ENCODE measurements around the gene ANXA5.
A peak's percentile ranks its signal among the peaks of the same experiment; 100 is the strongest.
"Not testable (repeated sequence)": the region's sequence is repeated elsewhere in the genome, so short reads cannot be mapped to it uniquely, and the experiment has no call there.

The ANXA5 gene

DNA sequence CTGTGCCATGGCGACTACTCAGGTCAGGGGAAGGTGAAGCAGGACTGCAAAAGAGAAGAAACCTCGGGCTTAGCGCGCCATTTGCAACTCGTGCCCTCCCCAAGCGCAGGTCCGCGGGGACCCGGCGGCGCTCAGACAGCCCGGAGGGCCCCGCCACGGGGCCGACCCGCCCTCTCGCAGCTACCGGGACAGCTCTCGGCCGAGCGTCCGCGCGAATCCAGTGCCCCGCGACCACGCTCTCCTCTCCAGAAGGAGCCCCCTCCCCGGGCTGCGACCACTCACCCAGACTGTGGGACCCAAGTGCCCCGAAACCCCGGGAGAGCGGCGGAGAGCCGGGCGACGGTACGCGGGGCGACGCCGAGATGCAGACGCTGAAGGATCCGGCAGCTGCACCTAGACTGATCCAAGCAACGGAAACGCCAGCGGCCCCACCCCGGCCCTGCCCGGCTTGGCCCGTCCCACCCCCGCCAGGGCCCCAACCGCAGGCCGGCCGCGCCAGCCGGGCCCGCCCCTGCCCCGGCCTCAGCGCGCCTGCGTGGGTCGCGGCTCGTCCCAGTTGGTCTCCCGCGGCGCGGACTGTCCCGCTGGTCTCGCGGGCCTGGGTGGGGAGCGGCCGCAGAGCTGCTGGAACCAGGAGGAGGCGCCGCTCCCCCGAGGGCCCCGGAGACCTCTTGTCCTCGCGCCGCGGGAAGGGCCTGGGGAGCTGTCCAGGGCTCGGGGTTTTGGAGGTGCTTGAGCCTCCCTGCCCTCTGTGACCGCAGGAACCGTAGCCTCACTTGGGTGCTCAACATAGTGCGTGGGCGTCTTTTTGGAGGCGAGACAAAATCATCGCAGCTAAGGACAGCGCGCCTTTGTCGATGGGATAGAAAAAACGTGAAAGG, at the start of gene ANXA5:
TSS of gene ANXA5 (minus strand) at position 400 of the 881 bp plus-strand sequence. CDS start at position 9, 391 bp downstream.
- DNase-seq = peak; percentile 15

DNA sequence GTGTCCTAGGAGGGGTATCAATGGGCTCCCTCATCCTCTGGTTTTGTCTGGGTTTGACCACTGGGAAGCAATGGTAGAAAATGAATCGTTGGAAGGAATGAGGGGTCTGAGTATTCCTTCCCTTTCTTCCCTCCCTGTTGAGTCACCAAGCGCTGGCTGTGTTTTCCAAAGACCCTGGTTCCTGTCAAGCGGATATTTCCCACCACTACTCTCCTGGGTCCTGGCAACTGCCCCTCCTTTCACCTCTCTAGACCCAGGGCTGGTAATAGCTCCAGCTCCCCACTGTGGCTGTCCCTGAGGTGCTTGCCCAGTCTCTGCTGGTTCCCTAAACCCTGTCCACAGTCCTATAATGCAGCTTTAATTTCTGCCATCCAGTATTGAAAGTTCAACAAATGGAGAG, 46.0 kb upstream of the ANXA5 start:
- DNase-seq = no peak

DNA sequence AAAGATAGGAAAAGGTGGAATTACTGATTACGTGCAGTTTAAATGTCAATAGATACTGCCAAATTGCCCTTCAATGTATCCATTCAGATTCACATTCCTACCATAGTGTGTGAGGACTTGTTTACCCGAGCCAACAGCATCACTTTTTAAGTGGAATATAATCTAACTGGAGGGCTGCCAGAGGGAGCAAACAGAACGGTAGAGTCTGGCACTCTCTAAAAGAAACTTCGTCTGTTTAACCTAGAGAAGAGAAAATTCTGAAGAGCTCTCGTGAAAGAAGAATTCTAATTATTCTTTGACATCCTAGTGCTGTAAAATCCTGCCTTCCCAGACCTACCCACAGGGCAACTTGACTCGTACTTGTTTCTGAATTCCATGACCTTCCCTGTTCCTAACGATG, 45.0 kb upstream of the ANXA5 start:
- DNase-seq = no peak

DNA sequence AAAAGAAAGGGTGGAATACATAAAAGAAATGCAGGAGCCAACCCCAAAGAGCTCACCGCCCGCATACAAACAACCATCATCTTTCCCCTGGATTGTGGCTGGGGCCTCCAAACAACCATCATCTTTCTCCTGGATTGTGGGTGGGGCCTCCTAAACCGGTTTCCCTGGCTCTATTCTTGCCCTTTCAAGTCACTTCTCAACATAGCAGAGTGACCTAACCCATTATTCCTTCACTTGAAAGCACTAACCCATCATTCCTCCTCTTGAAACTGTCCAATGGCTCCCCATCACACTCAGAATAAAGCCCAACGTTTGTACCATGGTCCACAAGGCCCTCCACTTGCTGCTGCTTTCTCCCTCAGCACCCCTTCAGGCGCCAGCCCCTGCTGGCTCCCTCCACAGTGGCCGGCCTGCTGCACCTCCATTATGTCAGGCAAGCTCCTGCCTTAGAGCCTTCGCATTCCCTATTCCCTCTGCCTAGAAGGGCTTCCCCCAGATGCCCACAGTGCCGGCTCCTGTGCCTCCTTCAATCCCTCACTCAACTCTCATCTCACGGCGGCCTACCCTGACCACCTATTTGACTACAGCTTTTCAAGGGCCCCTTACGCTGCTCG, 44.1 kb upstream of the ANXA5 start:
- no peak for DNase-seq

DNA sequence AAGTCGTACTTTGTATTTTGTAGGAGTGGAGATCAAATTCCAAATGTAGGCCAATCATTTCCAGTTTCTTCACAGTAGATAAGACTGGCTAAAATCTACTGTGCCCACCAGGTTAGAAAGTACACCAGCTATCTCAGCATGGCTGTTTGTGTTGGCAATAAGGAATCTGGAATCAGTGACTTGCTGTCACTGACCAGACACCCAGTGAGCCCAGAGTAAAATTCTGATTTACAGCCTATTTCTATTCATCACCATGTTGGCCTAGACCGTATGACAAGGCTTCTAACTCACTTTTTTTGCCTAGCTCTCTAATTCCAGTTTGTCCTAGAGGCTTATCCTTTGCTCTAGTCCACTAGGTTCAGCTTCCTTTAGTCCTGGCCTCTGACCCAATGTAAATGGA, 42.8 kb upstream of the ANXA5 start:
- DNase-seq = no peak

DNA sequence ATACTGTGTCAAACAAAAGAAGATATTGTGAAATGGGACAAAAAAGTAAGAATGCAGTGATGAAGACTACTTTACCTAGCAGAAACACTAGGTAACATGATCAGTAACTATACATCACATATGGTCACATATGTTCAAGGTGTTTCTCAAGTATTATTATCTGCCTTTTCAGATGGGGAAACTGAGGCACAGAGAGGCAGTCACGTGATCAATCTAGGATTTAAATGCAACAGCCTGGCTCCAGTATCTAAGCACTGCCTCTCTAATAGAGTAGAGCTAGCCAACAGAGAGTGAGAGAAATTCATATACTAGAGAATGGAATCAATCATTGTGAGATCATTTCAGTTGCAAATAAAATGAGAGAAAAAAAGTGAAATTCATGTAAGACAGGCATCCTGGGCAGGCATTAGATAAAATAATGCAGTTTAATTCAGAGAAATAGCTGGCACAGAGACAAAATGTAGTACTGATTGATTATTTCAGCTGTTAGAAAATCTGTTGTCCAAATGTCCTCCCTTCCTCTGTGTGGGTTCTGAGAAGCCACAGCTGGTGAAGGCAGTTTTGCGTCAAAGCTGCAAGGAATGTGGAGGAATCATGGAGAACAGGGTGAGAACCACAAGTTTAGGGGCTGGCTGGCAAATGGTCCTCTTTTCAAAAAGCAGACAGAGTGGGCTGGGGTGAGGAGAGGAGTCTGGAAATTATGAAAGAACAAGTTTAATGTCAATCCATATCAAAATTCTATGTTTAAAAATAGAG, 42.2 kb upstream of the ANXA5 start:
- DNase-seq = no peak

DNA sequence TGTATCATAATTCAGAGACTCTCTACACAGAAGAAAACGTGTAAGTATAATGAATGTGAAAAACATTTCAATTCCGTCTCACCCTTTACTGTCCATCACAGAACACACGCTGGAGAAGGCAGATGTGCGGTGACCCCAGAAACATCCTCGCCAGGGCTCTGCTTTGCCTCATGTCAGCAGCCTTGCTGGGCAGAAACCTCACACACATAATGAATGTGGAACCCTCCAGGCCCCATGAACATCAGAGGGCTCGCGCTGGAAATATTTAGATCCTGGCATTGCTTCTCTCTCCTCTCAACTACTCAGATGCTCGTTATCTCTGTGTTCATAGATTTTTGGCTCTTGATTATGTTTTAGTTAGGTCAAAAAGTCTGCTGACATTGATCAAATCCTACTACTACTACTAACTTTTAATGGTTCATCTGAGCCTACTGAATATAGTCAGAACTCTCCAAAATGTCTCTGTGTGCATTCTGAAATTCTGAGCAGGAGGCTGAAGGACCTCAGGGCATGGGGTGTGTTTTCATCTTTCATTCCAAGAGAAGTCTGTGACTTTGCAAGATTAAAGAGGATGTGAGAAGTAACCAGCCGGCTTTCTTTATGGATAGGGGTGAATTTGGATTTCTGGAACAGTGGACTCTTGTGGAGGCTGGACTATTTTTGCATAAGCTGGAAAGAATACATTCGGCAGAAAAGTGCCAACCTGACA, 41.2 kb upstream of the ANXA5 start:
- DNase-seq = no peak

DNA sequence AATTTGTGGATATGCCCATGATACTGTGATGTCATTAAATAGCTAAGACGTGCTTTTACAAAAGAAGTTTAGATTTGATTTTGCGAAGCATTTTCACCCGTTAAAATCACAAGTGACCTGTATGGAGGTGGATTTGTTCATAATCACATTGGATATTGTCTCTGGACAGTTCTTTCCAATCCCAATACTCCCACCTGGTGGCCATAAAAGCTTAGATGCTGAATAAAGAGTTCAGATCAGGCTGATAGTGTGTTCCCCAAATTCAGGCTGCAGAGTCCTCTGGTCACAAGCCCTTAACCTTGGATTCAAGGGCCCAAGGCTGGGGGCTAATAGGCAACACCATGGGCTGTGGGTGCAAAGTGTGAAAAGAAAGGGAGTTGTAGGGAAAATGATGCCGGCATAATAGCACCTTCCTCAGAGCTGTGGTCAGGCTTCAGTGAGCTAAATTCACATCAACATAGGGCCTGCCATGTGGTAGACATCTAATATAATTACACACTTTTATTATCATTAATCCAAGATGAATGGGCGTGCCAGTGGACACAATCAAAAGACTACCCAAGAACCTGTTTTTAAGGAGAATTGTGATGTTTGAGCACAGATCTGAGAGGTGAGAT, 40.1 kb upstream of the ANXA5 start:
- no peak for DNase-seq

DNA sequence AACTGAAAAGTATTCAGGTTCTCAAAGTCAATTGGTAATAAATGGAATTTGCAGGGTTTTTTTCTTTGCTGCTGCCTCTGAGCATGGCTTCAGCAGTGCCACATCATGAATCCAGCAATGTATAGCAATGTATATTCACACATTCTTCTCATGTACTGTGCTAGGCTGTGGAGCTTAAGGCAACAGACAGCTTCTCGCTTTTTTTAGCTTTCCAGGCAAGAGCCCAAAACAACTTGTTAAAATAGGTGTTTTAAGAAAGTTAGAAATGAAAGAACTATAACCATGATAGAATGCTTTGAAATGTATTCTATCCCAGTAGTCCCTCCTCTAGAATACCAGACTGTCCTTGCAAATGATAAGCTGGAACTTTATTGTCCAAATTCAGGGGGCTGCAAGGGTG, 37.8 kb upstream of the ANXA5 start:
- no peak for DNase-seq

DNA sequence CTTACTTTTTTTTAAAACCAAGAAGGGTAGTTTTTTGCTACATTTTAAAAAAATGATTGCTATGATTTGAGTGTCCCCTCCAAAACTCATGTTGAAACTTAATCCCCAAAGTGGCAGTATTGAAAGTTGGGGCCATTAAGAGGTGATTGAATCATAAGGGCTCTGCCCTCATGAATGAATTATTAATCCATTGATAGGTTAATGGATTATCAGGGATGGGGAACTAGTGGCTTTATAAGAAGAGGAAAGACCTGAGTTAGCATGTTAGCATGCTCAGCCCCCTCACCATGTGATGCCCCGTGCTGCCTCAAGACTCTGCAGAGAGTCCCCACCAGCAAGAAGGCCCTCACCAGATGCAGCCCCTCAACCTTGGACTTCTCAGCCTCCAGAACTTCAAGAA, 37.2 kb upstream of the ANXA5 start:
- DNase-seq = no peak

DNA sequence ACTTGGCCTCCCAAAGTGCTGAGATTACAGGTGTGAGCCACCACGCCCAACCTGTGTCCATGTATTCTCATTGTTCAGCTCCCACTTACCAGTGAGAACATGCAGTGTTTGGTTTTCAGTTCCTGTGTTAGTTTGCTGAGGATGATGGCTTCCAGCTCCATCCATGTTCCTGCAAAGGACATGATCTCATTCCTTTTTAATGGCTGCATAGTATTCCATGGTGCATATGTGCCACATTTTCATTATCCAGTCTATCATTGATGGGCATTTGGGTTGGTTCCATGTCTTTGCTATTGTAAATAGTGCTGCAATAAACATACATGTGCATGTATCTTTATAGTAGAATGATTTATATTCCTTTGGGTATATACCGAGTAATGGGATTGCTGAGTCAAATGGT, 33.0 kb upstream of the ANXA5 start:
- DNase-seq = not testable (repeated sequence)

DNA sequence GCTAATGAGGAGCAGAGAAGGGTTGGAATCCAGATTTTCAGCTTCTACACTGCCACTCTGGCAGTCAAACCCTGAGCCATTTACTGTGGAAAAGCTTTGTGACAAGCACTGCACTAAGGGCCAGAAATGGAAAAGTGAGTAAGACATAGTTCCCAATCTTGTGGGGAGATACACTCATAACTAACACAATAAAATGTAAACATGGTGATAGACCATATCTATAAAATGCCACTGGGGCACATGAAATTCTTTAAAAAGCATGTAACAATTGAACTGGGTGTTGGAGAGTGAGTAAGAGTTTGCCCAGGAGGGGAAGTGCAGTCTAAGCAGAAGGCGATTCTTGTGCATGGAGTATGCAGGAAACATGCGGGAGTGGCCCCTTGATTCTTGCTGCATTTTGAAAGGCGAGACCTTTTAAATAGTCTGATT, 32.0 kb upstream of the ANXA5 start:
- no peak for DNase-seq

DNA sequence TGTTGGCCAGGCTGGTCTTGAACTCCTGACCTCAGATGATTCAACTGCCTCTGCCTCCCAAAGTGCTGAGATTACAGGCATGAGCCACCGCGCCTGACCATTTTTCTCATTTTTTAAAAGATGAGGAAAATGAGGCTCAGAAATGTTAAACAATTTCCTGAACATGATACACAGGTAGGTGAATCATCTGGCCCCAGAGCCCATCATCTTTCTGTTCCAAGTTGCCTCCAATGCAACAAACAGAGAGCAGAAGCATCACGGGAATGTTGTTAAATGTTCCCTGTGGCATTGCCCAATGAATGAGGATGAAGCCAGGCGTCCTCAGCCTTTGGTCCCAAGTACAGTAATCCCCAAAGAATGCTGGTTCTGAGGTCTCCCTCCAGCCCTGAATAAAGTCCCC, 31.3 kb upstream of the ANXA5 start:
- no peak for DNase-seq

DNA sequence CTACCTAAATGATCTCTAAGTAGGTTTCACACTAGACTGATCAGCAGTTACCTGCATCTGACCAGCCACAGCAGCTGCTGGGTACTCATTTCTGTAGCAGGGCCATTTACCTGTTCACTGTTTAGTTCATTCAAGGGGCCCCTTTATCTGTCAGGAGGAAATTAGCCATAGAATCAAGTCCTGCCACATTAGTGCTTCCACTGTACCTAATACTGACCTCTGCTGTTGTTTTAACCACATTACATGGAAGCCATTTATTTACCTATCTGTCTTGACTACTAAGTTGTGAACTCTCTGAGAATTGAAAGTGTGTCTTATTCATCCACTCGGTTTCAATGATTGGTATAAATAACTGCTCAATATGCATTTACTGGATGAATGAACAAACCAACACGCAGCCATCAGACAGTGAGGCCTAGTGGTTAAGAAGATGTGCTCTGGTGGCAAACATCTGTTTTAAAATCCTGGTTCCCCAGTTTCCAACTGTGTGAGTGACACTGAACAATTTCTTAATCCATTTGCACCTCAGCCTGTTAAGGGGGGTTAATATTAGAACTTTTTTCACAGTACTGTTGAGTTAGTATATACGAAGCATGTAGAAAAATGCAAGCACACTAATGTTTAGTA, 30.0 kb upstream of the ANXA5 start:
- DNase-seq = peak; percentile 4

DNA sequence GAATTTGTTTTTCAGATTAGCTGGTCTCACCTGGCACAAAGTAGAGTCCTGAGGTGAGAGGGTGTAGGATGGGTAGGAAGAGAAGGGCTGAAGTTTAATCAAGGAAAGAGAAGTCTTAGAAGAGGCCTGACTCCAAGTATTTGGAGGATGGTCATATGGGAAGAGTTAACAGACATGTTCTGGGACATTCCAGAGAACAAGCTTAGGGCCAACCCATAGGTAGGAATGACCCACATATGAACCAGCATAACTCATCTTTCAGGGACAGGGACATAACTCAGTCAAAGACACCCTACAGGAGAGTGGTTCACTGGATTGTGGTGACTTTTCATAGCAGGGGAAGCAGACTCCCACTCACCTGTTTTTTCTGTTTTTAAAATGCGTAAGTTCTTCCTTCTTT, 27.9 kb upstream of the ANXA5 start:
- DNase-seq = no peak

DNA sequence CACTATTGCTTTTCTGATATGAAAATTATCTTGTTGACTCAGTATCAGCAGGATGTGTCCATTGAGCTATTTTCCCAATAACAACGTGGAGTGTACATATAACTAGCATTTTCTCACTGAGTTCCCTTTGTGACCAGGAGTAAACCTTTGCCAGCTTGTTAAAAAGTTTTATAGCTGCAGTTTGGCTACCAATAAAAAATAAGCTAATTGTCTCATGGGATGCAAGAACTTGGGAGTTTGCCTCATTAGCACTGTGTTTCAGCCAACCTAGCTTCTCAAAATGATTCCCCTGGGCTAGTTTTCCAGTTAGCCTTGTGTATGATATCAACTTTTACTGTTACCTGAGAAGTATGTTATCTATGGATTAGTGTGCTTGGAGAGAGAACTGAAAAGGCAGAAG, 24.9 kb upstream of the ANXA5 start:
- DNase-seq = no peak

DNA sequence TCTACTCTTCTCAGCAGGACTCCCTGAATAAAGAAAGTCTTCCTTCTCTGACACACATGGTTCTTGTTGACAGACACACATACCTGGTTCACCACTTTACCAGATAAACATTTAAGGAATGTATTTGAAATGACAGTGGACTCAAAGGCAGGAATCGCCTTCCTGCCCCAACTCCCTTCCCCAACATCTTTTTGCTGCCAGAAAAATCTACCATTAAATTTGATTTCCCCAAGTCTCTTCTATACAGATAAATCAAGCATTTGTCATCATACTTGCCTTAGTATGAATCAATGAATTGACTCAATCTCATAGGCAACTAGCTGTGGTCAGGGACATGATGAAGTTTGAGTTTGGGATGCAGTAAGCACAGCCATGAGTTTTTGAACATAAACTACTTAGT, 23.3 kb upstream of the ANXA5 start:
- no peak for DNase-seq

DNA sequence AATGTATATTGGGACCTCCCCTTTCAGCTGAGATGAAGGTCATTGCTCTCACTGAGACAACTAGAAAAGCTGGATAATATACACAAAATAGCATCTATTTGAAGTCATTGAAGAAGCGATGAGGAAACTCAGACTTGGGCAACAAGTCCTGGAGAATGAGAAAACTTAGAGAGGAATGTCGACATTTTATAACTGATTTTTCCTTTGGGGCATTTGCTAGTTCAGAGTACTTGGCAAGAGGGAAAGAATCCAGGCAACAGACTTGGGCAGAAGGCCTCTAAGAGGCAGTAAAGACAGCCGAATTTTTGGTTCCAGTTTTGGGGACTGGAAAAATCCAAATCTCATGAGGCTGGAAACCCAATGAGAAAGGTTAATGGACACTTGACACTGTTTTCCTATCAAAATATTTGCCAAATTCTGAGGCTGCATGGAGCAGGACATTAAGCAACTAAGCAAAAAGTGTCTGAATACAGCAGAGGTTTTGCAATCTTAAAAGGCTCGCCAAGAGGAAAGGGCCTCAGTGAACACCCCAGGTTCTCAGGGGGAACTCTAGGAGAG, 21.0 kb upstream of the ANXA5 start:
- DNase-seq = no peak

DNA sequence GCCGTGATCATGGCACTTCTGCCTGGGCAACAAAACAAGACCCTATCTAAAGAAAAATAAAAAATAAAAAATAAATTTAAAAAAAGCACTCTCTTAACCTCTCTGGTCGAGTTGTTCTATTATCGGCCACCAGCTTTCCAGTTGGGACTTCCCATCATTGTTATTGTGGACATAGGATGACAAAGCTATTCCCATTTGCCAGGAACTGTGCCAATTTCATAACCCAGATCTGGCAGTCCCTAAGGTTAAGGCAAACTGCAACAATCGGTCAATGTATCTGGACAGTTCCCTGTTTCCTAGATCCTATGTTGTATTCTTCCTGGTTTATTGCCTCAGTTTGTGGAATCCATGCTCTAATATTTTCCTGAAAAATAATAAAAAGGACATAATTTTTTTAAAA, 17.8 kb upstream of the ANXA5 start:
- no peak for DNase-seq

DNA sequence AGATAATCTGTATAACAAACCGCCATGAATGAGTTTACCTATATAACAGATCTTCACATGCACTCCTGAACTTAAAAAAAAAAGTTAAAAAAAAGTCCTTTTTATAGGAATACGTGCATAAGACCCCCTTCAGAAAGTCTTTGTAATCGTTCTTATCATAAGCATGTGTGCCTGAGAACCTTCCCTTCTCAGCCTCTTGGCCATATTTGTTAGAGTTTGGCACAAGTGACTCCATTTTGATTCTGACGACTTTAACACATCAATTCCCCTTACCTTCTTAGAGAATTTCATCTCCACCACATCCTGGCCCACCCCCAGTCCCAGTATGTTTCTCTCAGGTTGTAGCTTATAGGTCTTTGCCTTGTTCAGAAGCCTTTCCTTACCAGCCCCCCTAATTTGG, 16.0 kb upstream of the ANXA5 start:
- DNase-seq = no peak

DNA sequence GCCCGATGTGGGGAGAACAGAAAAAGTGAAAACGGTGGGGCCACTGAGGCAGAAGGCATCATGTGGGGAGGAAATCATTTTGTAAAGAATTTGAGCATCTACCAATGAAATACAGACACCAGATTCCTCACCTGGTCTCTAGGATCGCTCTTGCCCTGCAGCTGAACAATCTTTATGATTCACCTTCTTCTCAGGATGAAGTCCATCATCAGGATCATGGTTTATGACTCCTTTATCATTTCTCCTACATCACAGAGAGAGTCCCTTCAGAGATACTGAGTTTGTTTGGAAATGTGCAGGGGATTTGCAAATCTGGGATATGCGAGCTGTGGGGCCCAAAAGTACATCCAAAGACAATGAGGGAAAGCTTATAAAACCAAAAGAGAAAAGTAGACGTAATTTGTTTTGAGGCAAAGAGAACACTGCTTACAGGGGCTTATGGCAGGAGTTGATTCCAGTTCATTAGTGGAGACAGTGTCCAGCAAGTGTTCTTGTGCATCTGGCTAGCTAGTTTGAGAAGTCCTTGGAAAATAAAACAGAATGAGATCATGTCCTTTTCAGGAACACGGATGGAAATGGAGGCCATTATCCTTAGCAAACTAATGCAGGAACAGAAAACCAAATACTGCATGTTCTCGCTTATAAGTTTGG, 15.3 kb upstream of the ANXA5 start:
- no peak for DNase-seq

Data from NCI-H2029 (cell line).